Measurements from ENCODE around the gene TRIM5.

DNA sequence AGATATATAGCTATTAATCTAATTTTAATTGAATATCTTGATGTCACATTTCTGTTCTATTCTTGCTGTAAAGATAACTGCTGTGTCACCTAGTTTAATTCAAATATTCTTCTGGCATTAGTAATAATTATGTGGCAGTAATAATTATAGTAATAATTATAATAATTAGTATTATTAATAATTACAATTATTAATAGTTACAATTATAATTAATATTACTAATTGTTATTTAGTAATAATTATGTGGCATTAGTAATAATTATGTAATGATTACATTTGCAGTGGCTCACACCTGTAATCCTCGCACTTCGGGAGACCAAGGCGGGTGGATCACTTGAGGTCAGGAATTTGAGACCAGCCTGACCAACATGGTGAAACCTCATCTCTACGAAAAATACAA is 1.6 kb upstream of the TRIM5 start:
- TF ChIP-seq POU2F2 (IDR thresholded peaks at IDR 0.05; ENCODE audit: low read depth, low read length) (no peak), POLR2A (IDR thresholded peaks at IDR 0.05; ENCODE audit: low read depth, low read length) (no peak), TAF1 (IDR thresholded peaks at IDR 0.05; ENCODE audit: low read depth, low read length) (no peak), POLR2AphosphoS5 (IDR thresholded peaks at IDR 0.05; ENCODE audit: low read depth, low read length) (no peak)
